ENCODE data around the gene NAA25. TPM values are rescaled to one million over a fixed set of nuclear protein-coding genes. Genes with fewer than 3 reads are reported as not detected.

NAA25 gene
- polyA plus RNA-seq, 1 of the 3 experiments (the other 2 are of a cell fraction) = 4.4 TPM

DNA sequence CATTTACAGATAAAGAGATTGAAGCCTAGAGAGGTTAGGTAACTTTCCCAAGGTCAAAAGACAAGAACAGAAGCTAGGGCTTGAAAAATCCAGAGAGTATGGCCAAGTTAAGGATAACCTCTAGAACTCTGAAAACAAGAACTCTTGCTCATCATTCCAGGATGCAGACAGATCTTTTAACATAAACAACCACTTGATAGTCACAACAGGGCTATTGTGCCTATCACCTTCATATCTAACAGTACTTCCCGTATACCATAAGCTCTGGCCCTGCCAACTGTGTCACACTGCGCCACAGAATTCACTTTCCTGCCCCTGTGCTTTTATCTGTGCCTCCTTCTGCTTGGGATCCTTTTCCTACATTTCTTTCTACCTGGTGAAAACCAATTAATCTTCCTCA lies 77.1 kb downstream of the NAA25 start:
- TF ChIP-seq MXI1 (IDR thresholded peaks at IDR 0.05; ENCODE audit: low read depth, low read length) (no peak), POLR2AphosphoS5 (IDR thresholded peaks at IDR 0.05; ENCODE audit: low read depth, low read length) (no peak), USF1 (IDR thresholded peaks at IDR 0.05; ENCODE audit: borderline replicate concordance, low read depth) (no peak), MEF2A (IDR thresholded peaks at IDR 0.05; ENCODE audit: borderline replicate concordance, low read depth) (no peak), CHD2 (IDR thresholded peaks at IDR 0.05; ENCODE audit: low read length, partially characterized antibody) (no peak), RXRA (IDR thresholded peaks at IDR 0.05; ENCODE audit: borderline replicate concordance, low read depth) (no peak), GABPA (IDR thresholded peaks at IDR 0.05; ENCODE audit: low read depth) (no peak), RFX5 (IDR thresholded peaks at IDR 0.05; ENCODE audit: low read length) (no peak), RCOR1 (IDR thresholded peaks at IDR 0.05; ENCODE audit: low read length) (no peak), FOSL2 (IDR thresholded peaks at IDR 0.05; ENCODE audit: borderline replicate concordance, low read depth) (no peak), TCF12 (IDR thresholded peaks at IDR 0.05) (no peak), TEAD4 (IDR thresholded peaks at IDR 0.05; ENCODE audit: borderline replicate concordance, insufficient read depth) (no peak), SMC3 (IDR thresholded peaks at IDR 0.05; ENCODE audit: low read depth, low read length) (no peak)
- Histone ChIP-seq H3F3A (replicated peaks; ENCODE audit: insufficient read depth) (peaks cover 12% of the 10 kb centered on the region), H3K9me3 (no peaks in the 10 kb centered on the region), H2AFZ (ENCODE audit: low read depth) (no peak overlapping the region), H3K27ac (ENCODE audit: low read depth in 2 of 2, low read length in 1 of 2) (no peak overlapping the region), H4K20me1 (ENCODE audit: insufficient read depth) (no peaks in the 10 kb centered on the region), H3K36me3 (replicated peaks in 1 of 2; ENCODE audit: control insufficient read depth in 1 of 2, insufficient read depth in 2 of 2, low read length in 1 of 2) (peaks cover 66 to 72% of the 10 kb centered on the region in 2 experiments), H3K79me2 (ENCODE audit: insufficient read depth) (no peaks in the 10 kb centered on the region), H3K27me3 (ENCODE audit: insufficient read depth) (no peaks in the 10 kb centered on the region), H3K9me2 (no peaks in the 10 kb centered on the region), H3K9ac (no peak overlapping the region), H3K4me2 (no peak overlapping the region), H3K4me1 (ENCODE audit: control insufficient read depth in 1 of 2, insufficient read depth in 2 of 2, low read depth in 1 of 2, low read length in 1 of 2) (no peaks in the 10 kb centered on the region; a peak in 1 of 4 replicates), H3K4me3 (ENCODE audit: low read depth in 2 of 2, low read length in 1 of 2) (no peak overlapping the region)
- POLR2A ChIA-PET = no interaction called here
- no peak for DNase-seq
- CTCF ChIA-PET = interaction anchor here (1.0 kb wide), 1 partner anchor 167 kb away, joined by 3 read pairs; no protein-coding TSS in a partner anchor
- WGBS (ENCODE audit: low lambda C conversion rate) = 83% methylated on average over 2 of the region's 2 CpGs

DNA sequence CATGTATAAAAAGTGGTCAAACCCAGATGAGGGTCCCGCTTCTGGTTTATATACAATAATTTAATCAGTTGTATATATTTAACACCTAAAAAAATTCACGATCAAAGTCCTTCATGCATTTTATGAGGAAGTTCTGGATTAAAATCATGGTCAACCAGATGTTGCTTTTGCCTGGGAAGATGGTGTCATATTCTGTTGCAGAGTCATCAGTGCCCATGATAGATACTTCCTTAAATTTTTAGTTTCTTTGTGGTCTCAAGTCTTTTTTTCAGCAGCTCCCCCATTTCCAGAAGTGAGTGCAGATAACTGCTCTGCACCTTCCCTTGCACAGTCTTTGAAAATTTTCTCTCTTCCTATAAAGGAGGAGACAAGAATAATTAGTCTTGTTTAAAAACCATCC lies 79.3 kb downstream of the NAA25 start:
- Histone ChIP-seq H3K4me1 (ENCODE audit: control insufficient read depth in 1 of 2, insufficient read depth in 2 of 2, low read depth in 1 of 2, low read length in 1 of 2) (peaks cover 0 to 3% of the 10 kb centered on the region in 2 experiments; a peak in 2 of 4 replicates), H3K9ac (no peak overlapping the region), H3K4me3 (ENCODE audit: low read depth in 2 of 2, low read length in 1 of 2) (no peak overlapping the region), H3K9me2 (no peaks in the 10 kb centered on the region), H3K79me2 (ENCODE audit: insufficient read depth) (no peaks in the 10 kb centered on the region), H4K20me1 (ENCODE audit: insufficient read depth) (no peaks in the 10 kb centered on the region), H3K27me3 (ENCODE audit: insufficient read depth) (no peaks in the 10 kb centered on the region), H3F3A (replicated peaks; ENCODE audit: insufficient read depth) (peaks cover 22% of the 10 kb centered on the region), H3K36me3 (replicated peaks in 1 of 2; ENCODE audit: control insufficient read depth in 1 of 2, insufficient read depth in 2 of 2, low read length in 1 of 2) (peaks cover 58 to 66% of the 10 kb centered on the region in 2 experiments), H3K4me2 (no peak overlapping the region), H2AFZ (ENCODE audit: low read depth) (no peak overlapping the region), H3K9me3 (no peaks in the 10 kb centered on the region), H3K27ac (ENCODE audit: low read depth in 2 of 2, low read length in 1 of 2) (no peak overlapping the region)
- DNase-seq = no peak
- ChIA-PET CTCF (interaction anchor here (1.0 kb wide), 1 partner anchor 15 kb away, joined by 3 read pairs; no protein-coding TSS in a partner anchor), POLR2A (no interaction called here)
- 92% methylated on average over 2 of the region's 2 CpGs for WGBS (ENCODE audit: low lambda C conversion rate)
- TF ChIP-seq MEF2A (IDR thresholded peaks at IDR 0.05; ENCODE audit: borderline replicate concordance, low read depth) = no peak
- TF ChIP-seq CHD2 (IDR thresholded peaks at IDR 0.05; ENCODE audit: low read length, partially characterized antibody) = no peak
- TF ChIP-seq, protein P1, sequence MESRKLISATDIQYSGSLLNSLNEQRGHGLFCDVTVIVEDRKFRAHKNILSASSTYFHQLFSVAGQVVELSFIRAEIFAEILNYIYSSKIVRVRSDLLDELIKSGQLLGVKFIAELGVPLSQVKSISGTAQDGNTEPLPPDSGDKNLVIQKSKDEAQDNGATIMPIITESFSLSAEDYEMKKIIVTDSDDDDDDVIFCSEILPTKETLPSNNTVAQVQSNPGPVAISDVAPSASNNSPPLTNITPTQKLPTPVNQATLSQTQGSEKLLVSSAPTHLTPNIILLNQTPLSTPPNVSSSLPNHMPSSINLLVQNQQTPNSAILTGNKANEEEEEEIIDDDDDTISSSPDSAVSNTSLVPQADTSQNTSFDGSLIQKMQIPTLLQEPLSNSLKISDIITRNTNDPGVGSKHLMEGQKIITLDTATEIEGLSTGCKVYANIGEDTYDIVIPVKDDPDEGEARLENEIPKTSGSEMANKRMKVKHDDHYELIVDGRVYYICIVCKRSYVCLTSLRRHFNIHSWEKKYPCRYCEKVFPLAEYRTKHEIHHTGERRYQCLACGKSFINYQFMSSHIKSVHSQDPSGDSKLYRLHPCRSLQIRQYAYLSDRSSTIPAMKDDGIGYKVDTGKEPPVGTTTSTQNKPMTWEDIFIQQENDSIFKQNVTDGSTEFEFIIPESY (IDR thresholded peaks at IDR 0.05; ENCODE audit: borderline replicate concordance, low read depth) = no peak
- TF ChIP-seq, protein P2, sequence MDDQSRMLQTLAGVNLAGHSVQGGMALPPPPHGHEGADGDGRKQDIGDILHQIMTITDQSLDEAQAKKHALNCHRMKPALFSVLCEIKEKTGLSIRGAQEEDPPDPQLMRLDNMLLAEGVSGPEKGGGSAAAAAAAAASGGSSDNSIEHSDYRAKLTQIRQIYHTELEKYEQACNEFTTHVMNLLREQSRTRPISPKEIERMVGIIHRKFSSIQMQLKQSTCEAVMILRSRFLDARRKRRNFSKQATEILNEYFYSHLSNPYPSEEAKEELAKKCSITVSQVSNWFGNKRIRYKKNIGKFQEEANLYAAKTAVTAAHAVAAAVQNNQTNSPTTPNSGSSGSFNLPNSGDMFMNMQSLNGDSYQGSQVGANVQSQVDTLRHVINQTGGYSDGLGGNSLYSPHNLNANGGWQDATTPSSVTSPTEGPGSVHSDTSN (IDR thresholded peaks at IDR 0.05) = no peak
- no peak for TF ChIP-seq ELF1 (IDR thresholded peaks at IDR 0.05)
- TF ChIP-seq FOXM1 (IDR thresholded peaks at IDR 0.05; ENCODE audit: low read depth) = no peak
- no peak for TF ChIP-seq RCOR1 (IDR thresholded peaks at IDR 0.05; ENCODE audit: low read length)
- no peak for TF ChIP-seq TCF12 (IDR thresholded peaks at IDR 0.05)
- TF ChIP-seq RAD21 (IDR thresholded peaks at IDR 0.05; ENCODE audit: low read length) = no peak
- TF ChIP-seq EZH2phosphoT487 (IDR thresholded peaks at IDR 0.05; ENCODE audit: borderline replicate concordance, low read depth) = no peak
- TF ChIP-seq, protein P3, sequence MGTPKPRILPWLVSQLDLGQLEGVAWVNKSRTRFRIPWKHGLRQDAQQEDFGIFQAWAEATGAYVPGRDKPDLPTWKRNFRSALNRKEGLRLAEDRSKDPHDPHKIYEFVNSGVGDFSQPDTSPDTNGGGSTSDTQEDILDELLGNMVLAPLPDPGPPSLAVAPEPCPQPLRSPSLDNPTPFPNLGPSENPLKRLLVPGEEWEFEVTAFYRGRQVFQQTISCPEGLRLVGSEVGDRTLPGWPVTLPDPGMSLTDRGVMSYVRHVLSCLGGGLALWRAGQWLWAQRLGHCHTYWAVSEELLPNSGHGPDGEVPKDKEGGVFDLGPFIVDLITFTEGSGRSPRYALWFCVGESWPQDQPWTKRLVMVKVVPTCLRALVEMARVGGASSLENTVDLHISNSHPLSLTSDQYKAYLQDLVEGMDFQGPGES (IDR thresholded peaks at IDR 0.05; ENCODE audit: low read depth, low read length) = no peak
- no peak for TF ChIP-seq POLR2AphosphoS5 (IDR thresholded peaks at IDR 0.05; ENCODE audit: low read depth, low read length)
- no peak for TF ChIP-seq FOSL2 (IDR thresholded peaks at IDR 0.05; ENCODE audit: borderline replicate concordance, low read depth)
- no peak for TF ChIP-seq TAF1 (IDR thresholded peaks at IDR 0.05; ENCODE audit: borderline replicate concordance, low read depth, low read length)
- no peak for TF ChIP-seq SIN3A (IDR thresholded peaks at IDR 0.05; ENCODE audit: borderline replicate concordance, low read depth, low read length)
- TF ChIP-seq MXI1 (IDR thresholded peaks at IDR 0.05; ENCODE audit: low read depth, low read length) = no peak
- TF ChIP-seq, protein P4, sequence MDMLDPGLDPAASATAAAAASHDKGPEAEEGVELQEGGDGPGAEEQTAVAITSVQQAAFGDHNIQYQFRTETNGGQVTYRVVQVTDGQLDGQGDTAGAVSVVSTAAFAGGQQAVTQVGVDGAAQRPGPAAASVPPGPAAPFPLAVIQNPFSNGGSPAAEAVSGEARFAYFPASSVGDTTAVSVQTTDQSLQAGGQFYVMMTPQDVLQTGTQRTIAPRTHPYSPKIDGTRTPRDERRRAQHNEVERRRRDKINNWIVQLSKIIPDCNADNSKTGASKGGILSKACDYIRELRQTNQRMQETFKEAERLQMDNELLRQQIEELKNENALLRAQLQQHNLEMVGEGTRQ (IDR thresholded peaks at IDR 0.05; ENCODE audit: borderline replicate concordance, low read depth, low read length) = no peak

Measured in SK-N-SH (cell line).